ENCODE measurements around the gene LMNTD2.

GRCh38 chr11:587978-588380 lies 27.4 kb upstream of the LMNTD2 start:
- no peak for TF ChIP-seq EZH2 (IDR thresholded peaks at IDR 0.05)
- TF ChIP-seq POLR2AphosphoS5 (IDR thresholded peaks at IDR 0.05; ENCODE audit: borderline replicate concordance, low read depth, low read length), result no peak
- no peak for TF ChIP-seq FOXP2 (optimal IDR thresholded peaks at IDR 0.05; ENCODE audit: control extremely low read depth, extremely low read length, insufficient read depth)
